HG03066 (cell line): Measurements from ENCODE around the gene SH2D4B.

ENCODE experiments used
- ATAC-seq: cut with Tn5 transposase; IDR thresholded peaks from one replicate; pipeline ENCODE4 v1.9.1; 2021; ENCODE audit warnings: low read depth; ENCODE audit not compliant: unreplicated experiment

SH2D4B gene

GRCh38 chr10:80537736-80538480, at the start of gene SH2D4B:
SH2D4B (plus strand) TSS chr10:80537902; CDS start chr10:80538332, 430 bp downstream.
- ATAC-seq, result no peak

- no peak for ATAC-seq
These were observed 49.1 kb upstream of the SH2D4B start for GRCh38 chr10:80488539-80489066.

- no peak for ATAC-seq
These were observed 48.2 kb upstream of the SH2D4B start for GRCh38 chr10:80489371-80490112.

DNA sequence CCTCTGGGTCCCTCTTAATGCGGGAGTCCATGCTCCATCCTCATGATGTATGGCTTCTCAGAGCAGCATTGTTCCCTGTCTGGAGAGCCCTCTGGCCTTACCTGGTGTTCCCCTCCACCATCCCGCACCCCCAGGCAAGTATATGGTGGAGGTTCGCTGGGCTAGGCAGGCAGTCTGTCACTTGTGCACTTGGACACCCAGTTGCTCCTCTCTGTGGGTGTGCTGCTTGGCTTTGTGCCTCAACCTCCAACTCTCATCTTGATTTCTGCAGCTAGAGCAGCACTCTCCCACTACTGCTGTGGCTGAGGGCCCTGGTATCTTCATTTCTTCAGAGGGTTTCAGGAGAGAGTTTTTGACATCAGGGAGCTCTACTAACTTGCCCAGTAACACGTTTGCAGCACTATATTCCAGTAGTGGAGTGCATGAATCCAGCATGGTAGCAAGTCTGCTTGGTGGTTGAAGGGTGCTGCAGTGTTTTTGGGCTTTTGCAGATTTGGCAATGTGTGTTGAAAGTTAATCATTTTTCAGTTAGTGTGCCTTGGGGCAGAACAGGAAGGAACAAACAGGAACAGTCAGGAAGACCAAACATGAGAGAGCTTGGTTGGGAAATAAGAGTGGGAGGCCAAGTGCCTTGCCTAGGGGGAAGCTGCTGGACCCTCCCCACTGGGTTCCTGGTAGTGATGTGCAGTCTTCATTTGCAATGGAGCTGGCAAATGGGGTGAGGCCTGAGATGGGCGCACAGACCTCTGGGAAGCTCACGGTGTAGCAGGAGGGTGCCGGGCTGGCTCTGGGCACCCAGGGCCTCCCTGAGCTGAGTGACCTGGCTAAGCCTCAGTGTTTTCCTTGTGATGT, 46.2 kb upstream of the SH2D4B start:
- ATAC-seq, result no peak

- ATAC-seq, result no peak
These were observed 44.7 kb upstream of the SH2D4B start for GRCh38 chr10:80492848-80493521.

DNA sequence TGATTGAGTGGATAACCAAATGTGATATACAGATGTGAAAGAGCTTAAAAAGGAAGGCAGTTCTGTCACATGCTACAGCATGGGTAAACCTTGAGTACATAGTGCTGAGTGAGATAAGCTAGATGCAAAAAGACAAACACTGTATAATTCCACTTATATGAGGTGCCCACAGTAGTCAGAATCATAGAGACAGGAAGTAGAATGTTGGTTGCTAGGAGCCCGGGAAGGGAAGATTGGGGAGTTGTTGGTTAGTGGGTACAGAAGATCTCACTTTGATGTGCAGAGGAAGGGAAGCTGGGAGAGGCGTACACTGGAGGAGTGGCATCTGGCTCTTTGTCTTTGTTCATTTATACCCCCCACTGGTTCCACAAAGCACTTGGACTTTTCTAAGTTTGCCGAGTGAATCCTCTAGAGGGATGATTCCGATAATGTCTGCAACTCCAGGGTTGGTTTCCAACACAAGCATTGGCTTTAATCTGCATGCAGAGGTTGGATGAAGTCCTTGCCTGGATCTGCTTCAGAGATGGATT, 44.1 kb upstream of the SH2D4B start:
- ATAC-seq, result no peak

- no peak for ATAC-seq
These were observed 41.0 kb upstream of the SH2D4B start for GRCh38 chr10:80496555-80497172.

- ATAC-seq, result no peak
These were observed 40.3 kb upstream of the SH2D4B start for GRCh38 chr10:80497187-80498077.

DNA sequence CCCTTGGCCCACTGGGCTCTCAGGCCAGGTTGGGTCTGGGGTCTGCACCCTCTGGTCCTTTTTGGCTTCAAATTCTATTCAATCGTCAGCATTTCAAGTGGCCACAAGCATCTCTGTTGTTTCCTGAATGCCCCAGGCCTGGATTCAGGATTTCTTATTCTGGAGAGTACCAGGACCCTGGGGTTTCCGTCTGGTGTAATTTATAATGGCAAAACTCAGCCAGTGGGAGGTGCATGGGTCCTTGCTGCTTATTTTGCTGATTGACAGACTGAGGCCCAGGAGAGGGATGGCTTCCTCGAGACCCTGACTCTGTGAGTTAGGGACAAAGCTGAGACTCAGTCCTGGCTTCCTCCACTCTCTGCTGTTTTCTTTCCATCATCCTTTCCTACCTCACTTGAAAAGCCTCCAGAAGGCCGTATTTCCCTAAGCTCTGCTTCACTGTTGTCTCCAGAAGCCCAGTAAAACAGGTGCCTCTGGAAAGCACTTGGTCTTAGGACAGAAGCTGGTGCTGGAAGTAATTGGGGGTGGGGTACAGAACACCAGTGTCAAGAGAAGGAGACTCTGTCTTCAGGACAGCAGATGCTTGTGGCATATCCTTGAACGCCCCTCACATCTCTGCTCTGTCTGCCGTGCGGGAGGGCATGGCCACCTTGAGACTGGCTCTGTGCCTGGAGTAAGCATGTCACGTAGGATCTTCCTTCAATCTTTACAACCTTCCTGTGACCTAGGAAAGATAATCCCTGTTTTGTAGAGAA, 39.4 kb upstream of the SH2D4B start:
- no peak for ATAC-seq

GRCh38 chr10:80498833-80499741, 38.6 kb upstream of the SH2D4B start:
- ATAC-seq, result no peak

- ATAC-seq, result peak; percentile 65
These were observed 36.9 kb upstream of the SH2D4B start for GRCh38 chr10:80500572-80501380.

GRCh38 chr10:80501381-80501912, 36.3 kb upstream of the SH2D4B start:
- no peak for ATAC-seq

GRCh38 chr10:80501913-80502521, 35.7 kb upstream of the SH2D4B start:
- ATAC-seq, result no peak

GRCh38 chr10:80502621-80503583, 34.8 kb upstream of the SH2D4B start:
- no peak for ATAC-seq
